ENCODE data around the gene OSBPL5. TPM values are rescaled to one million over a fixed set of nuclear protein-coding genes. Genes with fewer than 3 reads are reported as not detected.
A peak's percentile ranks its signal among the peaks of the same experiment; 100 is the strongest.
"Not testable (repeated sequence)": the region's sequence is repeated elsewhere in the genome, so short reads cannot be mapped to it uniquely, and the experiment has no call there.

Gene OSBPL5
- total and polyA plus RNA-seq, 3 experiments from 2014 or later, result 2.6 to 8.5 (median 2.7) TPM

- POLR2A ChIA-PET, result no interaction called here
- DNase-seq, result peak in 1 of 5 donors; percentile 21
- Histone ChIP-seq H3K27me3 (ENCODE audit: insufficient read depth, low read length, poor library complexity, severe bottlenecking) (peaks cover 7% of the 10 kb centered on the region), H3K4me3 (ENCODE audit: low read length) (peak overlapping the region; percentile 47), H3K27ac (ENCODE audit: low read depth, low read length) (no peak overlapping the region), H3K9me3 (ENCODE audit: low read length) (no peaks in the 10 kb centered on the region), H3K4me1 (ENCODE audit: insufficient read depth, low read length) (peaks cover 15% of the 10 kb centered on the region), H3K36me3 (ENCODE audit: insufficient read depth, low read length) (no peaks in the 10 kb centered on the region)
- Mint-ChIP-seq H3K27ac (peak overlapping the region in 2 of 8 donors; percentile 1 to 14), H3K36me3 (no peaks in the 10 kb centered on the region), H3K4me1 (peaks cover 10 to 15% (median 12%) of the 10 kb centered on the region in 3 donors), H3K27me3 (peaks cover 19 to 41% of the 10 kb centered on the region in 2 donors), H3K9me3 (no peaks in the 10 kb centered on the region), H3K4me3 (peak overlapping the region in 3 of 7 donors; percentile 16 to 75 (median 55))
- CTCF ChIA-PET, result no interaction called here
Measured at GRCh38 chr11:3170044-3170755, 5.1 kb upstream of the OSBPL5 start.

DNA sequence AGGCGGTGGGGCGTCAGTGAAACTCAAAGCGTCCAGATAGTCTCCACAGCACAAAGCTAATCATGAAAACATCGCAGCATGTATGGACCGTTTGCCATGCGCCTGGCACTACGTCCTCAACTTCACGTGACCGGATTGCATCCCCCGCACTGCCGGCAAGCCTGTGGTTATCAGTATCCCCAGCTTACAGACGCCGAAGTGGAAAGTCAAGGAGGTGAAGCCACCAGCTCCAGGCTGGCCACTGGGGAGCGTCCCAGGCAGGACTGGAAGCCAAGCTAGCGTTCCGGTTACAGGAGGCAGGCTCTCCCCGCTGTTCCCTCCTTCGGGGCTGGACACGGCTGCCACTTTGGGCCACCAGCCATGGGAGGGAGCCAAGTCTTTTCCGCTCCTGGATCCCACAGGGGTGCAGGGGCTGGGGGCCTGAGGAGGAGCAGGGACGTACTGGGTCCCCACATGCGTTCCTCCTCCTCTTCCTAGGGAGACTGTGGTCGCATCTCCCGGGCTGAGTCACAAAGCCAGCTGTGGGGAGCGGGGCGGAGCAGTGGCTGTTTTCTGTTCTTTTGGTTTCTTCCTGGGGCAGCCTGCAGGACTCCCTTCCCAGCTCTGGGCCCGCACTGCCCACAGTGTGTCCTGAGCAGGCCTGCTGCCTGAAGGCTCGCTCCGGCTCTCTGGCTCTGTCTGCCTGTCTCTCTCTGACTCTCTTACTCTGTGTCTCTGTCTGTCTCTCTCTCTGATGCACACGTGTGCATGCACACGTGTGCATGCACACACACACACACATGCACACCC lies 4.3 kb upstream of the OSBPL5 start:
- Histone ChIP-seq H3K9me3 (ENCODE audit: low read length) (no peaks in the 10 kb centered on the region), H3K4me3 (ENCODE audit: low read length) (peak overlapping the region; percentile 47), H3K27ac (ENCODE audit: low read depth, low read length) (no peak overlapping the region), H3K4me1 (ENCODE audit: insufficient read depth, low read length) (peaks cover 16% of the 10 kb centered on the region), H3K27me3 (ENCODE audit: insufficient read depth, low read length, poor library complexity, severe bottlenecking) (peaks cover 7% of the 10 kb centered on the region), H3K36me3 (ENCODE audit: insufficient read depth, low read length) (no peaks in the 10 kb centered on the region)
- H3K4me1 Mint-ChIP-seq, result peaks cover 10 to 15% (median 12%) of the 10 kb centered on the region in 3 donors
- H3K4me3 Mint-ChIP-seq, result peak overlapping the region; percentile 19 to 75 (median 42)
- H3K27ac Mint-ChIP-seq, result peak overlapping the region in 1 of 8 donors; percentile 1
- CTCF ChIA-PET, result no interaction called here
- peaks cover 19 to 41% of the 10 kb centered on the region in 2 donors for H3K27me3 Mint-ChIP-seq
- peak in 1 of 5 donors; percentile 28 for DNase-seq
- H3K9me3 Mint-ChIP-seq, result no peaks in the 10 kb centered on the region
- POLR2A ChIA-PET, result no interaction called here
- H3K36me3 Mint-ChIP-seq, result no peaks in the 10 kb centered on the region

GRCh38 chr11:3168742-3169254 lies 3.7 kb upstream of the OSBPL5 start:
- Mint-ChIP-seq H3K27me3 (peaks cover 21 to 42% of the 10 kb centered on the region in 2 donors), H3K4me1 (peaks cover 13 to 18% (median 15%) of the 10 kb centered on the region in 3 donors), H3K4me3 (peak overlapping the region in 5 of 7 donors; percentile 19 to 70 (median 28))
- H3K9me3 ChIP-seq (ENCODE audit: low read length); H3K27ac ChIP-seq (ENCODE audit: low read depth, low read length); H3K36me3 ChIP-seq (ENCODE audit: insufficient read depth, low read length); H3K9me3 Mint-ChIP-seq; CTCF ChIA-PET; DNase-seq; H3K36me3 Mint-ChIP-seq; POLR2A ChIA-PET; H3K27ac Mint-ChIP-seq: not testable (repeated sequence)
- peaks cover 22% of the 10 kb centered on the region for H3K4me1 ChIP-seq (ENCODE audit: insufficient read depth, low read length)
- peaks cover 10% of the 10 kb centered on the region for H3K27me3 ChIP-seq (ENCODE audit: insufficient read depth, low read length, poor library complexity, severe bottlenecking)
- peak overlapping the region; percentile 47 for H3K4me3 ChIP-seq (ENCODE audit: low read length)

DNA sequence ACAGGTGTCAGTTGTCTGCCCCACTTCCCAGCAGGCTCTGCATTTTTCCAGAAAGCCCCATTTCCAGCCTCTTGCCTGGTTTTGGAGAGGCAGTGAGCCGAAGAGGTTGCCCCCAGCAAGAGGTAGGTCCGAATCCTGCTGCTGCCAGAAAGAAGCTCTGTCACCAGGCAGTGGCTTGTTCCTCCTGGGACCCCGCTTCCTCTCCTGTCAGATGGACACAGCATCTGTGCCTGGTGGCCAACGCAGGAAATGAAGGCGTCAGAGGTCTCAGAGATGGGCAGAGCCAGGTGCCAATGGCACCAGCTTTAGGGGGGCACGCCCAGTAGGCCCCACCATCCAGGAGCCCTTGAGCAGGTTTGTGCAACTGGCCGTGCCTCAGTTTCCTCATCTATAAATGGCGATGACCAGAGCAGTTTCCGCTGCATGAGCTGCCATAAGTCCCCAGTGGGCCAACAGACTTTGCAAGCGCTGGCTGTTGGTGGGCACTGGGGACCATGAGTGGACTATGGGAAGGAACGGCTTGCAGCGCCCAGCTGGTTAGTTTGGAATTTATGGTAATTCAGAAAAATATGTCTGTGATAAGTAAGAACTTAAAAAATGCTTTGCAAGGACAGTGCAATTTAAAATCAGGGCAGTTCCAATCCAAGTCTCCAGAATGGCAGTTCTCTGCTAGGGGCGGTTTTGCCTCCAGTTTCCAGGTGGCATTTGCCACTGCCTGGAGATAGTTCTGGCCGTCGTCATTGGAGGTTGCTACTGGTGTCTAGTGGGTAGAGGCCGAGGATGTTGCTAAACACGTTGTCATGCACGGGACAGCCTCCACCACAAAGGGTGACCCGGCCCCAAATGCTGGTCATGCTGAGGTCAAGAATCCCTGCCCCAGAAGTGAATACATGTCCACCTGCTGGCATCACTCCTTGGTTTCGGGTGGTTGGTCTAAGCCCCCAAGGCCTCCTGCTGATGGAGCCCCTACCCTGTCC lies 2.3 kb upstream of the OSBPL5 start:
- Histone ChIP-seq H3K4me3 (ENCODE audit: low read length) (no peak overlapping the region), H3K4me1 (ENCODE audit: insufficient read depth, low read length) (peaks cover 26% of the 10 kb centered on the region), H3K27ac (ENCODE audit: low read depth, low read length) (no peak overlapping the region), H3K36me3 (ENCODE audit: insufficient read depth, low read length) (no peaks in the 10 kb centered on the region), H3K9me3 (ENCODE audit: low read length) (no peaks in the 10 kb centered on the region), H3K27me3 (ENCODE audit: insufficient read depth, low read length, poor library complexity, severe bottlenecking) (peaks cover 10% of the 10 kb centered on the region)
- CTCF ChIA-PET, result no interaction called here
- Mint-ChIP-seq H3K27me3 (peaks cover 20 to 53% of the 10 kb centered on the region in 2 donors), H3K9me3 (no peaks in the 10 kb centered on the region), H3K36me3 (no peaks in the 10 kb centered on the region), H3K4me3 (no peak overlapping the region), H3K4me1 (peaks cover 13 to 23% (median 20%) of the 10 kb centered on the region in 3 donors), H3K27ac (no peak overlapping the region)
- POLR2A ChIA-PET, result no interaction called here
- peak in 1 of 5 donors; percentile 43 for DNase-seq

- H3K36me3 Mint-ChIP-seq, result no peaks in the 10 kb centered on the region
- no peaks in the 10 kb centered on the region for H3K9me3 Mint-ChIP-seq
- DNase-seq, result peak in 1 of 5 donors; percentile 36
- H3K4me1 ChIP-seq (ENCODE audit: insufficient read depth, low read length), result peaks cover 26% of the 10 kb centered on the region
- H3K27ac ChIP-seq (ENCODE audit: low read depth, low read length), result no peak overlapping the region
- peaks cover 13 to 27% (median 20%) of the 10 kb centered on the region in 3 donors for H3K4me1 Mint-ChIP-seq
- peaks cover 15 to 54% of the 10 kb centered on the region in 2 donors for H3K27me3 Mint-ChIP-seq
- peak overlapping the region in 4 of 7 donors; percentile 13 to 72 (median 35) for H3K4me3 Mint-ChIP-seq
- no peak overlapping the region for H3K4me3 ChIP-seq (ENCODE audit: low read length)
- POLR2A ChIA-PET, result no interaction called here
- no peaks in the 10 kb centered on the region for H3K36me3 ChIP-seq (ENCODE audit: insufficient read depth, low read length)
- CTCF ChIA-PET, result no interaction called here
- peak overlapping the region in 1 of 8 donors; percentile 47 for H3K27ac Mint-ChIP-seq
- H3K9me3 ChIP-seq (ENCODE audit: low read length), result no peaks in the 10 kb centered on the region
- H3K27me3 ChIP-seq (ENCODE audit: insufficient read depth, low read length, poor library complexity, severe bottlenecking), result peaks cover 8% of the 10 kb centered on the region
Measured at GRCh38 chr11:3166268-3167142, 1.4 kb upstream of the OSBPL5 start.

DNA sequence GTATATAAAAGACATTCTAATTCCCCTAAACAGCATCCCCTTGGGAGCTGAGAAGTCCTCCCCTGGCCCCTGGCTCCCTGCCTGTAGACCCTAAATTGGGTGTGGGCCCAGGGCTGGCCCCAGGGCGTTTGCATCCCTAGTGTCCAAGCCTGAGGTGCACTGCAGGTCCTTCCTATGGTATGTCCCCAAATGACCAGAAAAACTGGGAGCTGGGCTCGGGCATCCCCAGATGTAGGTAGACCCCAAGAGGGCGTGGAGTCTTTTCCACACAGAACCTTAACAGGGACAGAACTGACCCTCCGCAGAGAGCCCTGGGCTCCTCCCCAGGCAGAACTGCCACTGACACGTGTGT lies 782 bp upstream of the OSBPL5 start:
- H3K36me3 Mint-ChIP-seq, result no peaks in the 10 kb centered on the region
- ChIA-PET POLR2A (interaction anchor here (0.6 kb wide), 1 partner anchor 54 kb away, joined by 3 read pairs; no protein-coding TSS in a partner anchor), CTCF (no interaction called here)
- DNase-seq, result no peak
- H3K4me1 ChIP-seq (ENCODE audit: insufficient read depth, low read length), result peaks cover 26% of the 10 kb centered on the region
- peaks cover 12 to 56% of the 10 kb centered on the region in 2 donors for H3K27me3 Mint-ChIP-seq
- no peaks in the 10 kb centered on the region for H3K36me3 ChIP-seq (ENCODE audit: insufficient read depth, low read length)
- H3K9me3 ChIP-seq (ENCODE audit: low read length), result no peaks in the 10 kb centered on the region
- no peaks in the 10 kb centered on the region for H3K9me3 Mint-ChIP-seq
- peak overlapping the region; percentile 66 to 94 (median 72) for H3K4me3 Mint-ChIP-seq
- peak overlapping the region; percentile 32 for H3K4me3 ChIP-seq (ENCODE audit: low read length)
- peaks cover 8% of the 10 kb centered on the region for H3K27me3 ChIP-seq (ENCODE audit: insufficient read depth, low read length, poor library complexity, severe bottlenecking)
- H3K27ac ChIP-seq (ENCODE audit: low read depth, low read length), result no peak overlapping the region
- H3K4me1 Mint-ChIP-seq, result peaks cover 13 to 32% (median 20%) of the 10 kb centered on the region in 3 donors
- H3K27ac Mint-ChIP-seq, result peak overlapping the region in 3 of 8 donors; percentile 6 to 64 (median 9)

Data from CD8-positive, alpha-beta memory T cell (primary cell).